HG02870 (cell line): ENCODE results near the gene MRPL1.
A peak's percentile ranks its signal among the peaks of the same experiment; 100 is the strongest.

ENCODE experiments used
- ATAC-seq: cut with Tn5 transposase; IDR thresholded peaks from one replicate; pipeline ENCODE4 v1.9.1; 2021; ENCODE audit warnings: mild to moderate bottlenecking, moderate library complexity; ENCODE audit not compliant: unreplicated experiment

The MRPL1 gene

DNA sequence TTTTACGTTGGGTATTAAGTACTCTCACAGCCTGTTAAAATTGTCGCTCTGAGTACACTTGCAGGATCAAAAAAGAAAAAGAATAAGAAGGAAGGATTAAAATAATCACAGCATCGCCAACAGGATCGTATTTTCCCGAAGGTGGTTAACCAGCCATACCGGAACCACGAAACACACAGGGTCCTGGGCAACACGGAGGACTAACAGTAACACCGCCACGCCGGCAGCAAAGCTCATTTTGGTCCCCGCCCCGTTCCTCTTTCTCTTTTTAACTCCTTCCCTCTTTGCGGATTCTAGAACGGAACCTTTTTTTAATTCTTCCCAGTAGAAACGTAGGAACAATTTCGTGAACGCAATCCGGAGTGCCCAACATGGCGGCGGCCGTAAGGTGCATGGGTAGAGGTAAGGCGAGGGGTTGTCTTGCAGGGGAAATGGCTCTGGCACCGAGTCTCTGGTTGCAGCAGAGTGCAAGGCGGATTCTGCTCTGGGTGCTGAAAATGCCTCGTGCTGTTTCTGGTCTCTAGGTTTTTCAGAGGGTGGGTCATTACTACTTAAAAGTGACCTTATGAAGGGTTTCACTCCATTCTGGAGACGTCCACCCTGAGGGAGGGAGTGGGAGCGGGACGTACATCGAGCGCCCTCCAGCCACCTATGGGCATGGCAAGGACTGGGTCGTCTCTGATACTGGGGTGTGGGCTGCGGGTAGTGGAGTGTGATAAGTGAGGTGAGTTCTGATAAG lies at the start of gene MRPL1:
Gene MRPL1 (plus strand): TSS at position 353 of the 739 bp plus-strand sequence. CDS start 19 bp downstream, at position 372.
- peak; percentile 80 for ATAC-seq

DNA sequence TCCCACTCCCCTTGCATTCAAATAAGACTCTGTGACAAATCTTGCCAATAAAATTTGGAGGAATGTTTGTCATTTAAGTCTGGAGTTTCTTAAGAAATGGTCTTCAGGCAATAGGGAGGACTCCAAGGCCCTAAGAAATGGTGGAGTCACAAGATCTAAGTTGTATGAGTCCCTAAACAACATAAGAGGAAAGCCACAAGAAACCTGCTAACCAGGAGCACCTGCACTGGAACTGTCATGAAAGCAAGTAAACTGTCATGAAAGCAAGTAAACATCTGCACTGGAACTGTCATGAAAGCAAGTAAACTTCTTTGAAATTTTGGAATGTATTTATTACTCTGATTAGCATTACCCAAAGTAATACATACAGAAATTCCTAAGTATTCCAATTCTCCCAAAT lies 47.0 kb upstream of the MRPL1 start:
- no peak for ATAC-seq

DNA sequence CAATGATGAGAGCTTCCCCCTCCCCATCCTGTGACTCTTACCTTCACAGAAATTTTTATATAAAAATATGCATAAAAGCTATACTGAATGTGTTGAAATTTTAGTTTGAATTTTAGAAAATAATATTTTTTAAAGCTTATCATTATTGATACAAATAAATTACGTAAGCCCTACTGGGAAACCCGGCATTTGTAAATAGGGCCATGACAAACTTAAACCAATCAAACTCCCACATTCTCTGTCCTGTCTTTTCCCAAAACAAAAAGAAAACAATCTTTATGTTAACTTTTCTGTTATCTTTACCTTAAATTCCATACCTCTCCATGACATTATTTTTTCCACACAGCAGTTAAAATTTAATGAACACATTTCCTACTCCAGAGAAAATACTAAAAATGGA lies 46.1 kb upstream of the MRPL1 start:
- no peak for ATAC-seq

DNA sequence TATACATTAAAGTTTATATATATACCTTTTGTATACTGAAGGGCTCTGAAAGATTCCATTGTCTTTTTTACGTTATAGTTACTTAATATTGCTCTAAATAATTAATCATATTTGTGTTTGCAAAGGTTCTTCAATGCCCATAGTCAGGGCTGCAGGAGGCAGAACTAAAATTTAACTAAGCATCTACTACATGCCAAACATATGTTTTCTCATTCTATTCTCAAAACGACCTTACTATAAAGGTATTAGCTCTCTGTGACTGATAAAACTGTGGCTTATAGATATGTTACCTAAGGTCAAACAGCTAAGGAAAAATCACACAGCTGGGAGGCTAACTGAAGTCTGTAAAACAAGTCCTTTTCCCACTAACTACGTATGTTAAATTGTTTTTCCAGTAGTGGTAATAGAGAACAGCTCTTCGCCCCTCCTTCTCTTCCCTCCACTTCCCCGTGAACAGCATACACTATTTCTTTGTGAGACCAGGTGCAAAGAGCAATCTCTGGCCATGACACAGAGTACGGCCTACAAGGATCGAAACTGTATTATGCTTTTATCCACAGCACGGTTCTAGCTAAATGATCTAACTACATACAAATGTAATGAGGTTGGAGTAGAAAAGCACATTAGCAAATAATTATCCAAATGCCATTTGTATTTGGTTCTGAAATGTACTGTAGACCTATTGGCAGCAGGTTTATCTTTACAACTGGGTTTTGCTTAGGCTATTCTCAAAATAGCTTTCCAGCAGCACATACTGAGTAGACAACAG lies 45.1 kb upstream of the MRPL1 start:
- ATAC-seq, result no peak

DNA sequence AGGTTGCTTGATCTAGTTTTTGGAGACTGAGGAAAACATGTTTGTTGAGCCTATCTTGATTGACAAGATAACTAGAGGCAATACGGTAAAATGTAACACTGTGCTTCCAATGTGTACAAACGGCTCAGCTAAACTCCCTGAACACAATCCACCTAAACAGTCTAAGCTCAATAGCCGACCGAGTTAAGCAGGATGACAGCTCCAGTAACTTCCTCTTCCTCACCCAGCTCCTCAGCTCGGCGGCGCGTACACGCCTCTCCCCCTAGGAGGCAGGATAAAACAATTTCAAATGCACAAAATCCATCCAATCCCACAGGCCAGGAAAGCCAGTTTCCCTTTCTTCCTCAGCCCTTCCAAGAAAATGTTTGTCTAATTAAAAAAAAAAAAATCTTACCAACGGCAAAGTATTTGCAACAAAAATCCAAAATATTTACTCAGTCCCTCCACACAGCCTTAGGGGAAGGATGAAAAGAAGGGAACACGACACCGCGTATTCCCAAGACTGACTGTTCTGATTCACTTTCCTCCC lies 44.5 kb upstream of the MRPL1 start:
- peak; percentile 25 for ATAC-seq

DNA sequence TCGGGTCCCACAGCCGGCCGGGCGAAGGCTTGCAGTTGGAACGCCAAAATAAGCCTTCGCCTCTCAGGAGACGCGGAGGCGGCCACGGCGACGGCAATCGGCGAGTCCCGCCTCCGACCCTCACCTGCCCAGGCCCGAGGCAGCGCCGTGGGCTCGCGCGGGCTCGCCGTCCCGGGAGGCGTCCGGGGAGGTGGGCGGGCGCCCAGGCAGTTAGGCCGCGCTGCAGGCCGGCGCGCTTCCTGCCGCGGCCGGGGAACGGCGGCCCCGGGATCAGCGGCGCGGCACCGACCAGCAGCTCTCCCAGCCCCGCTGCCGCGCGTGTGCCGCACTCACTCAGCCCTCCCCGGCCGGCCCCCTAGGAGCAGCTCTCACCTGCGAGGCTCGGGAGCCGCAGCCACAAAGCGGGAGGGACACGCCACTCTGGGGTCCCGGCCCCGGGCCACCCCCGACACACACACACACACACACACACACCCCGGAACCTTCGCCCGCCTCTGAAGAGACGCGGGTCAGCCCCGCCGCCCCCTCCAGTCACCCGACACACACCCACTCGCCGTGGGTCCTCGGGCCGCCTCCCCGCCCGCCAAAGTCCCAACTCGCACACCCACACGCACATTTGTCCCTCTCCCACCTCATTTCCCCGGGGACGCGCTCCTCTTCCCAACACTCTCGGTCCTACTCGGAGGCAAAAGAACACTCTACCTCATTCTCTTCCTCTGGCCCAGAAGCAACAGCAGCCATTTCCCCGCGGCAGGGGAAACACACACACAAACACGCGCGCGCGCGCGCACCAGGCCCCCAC lies 43.8 kb upstream of the MRPL1 start, which contains the start of gene CNOT6L:
Gene CNOT6L (minus strand): TSS at position 767 of the 802 bp plus-strand sequence. CDS start 60 bp downstream, at position 707.
- ATAC-seq, result no peak

DNA sequence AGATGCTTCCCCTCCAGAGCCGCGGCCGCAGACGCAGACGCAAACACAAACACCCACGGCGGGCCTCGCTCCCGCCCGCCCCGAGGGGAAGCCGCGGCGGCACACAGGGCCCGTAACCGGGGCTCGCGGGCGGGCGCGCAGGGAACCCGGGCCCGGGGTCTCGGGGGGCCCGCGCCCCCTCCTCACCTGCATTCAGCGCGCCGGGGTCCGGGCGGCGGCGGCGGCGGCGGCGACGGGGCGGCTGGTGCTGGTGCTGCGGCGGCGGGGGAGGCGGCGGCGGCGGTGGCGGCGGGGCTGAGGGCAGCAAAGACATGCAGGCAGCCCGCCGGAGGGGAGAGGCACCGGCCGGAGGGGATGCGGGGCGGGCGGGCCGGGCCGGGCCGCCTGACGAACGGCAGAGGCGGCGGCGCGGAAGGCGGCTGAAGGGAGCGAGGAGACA lies 43.2 kb upstream of the MRPL1 start:
- peak; percentile 8 for ATAC-seq

DNA sequence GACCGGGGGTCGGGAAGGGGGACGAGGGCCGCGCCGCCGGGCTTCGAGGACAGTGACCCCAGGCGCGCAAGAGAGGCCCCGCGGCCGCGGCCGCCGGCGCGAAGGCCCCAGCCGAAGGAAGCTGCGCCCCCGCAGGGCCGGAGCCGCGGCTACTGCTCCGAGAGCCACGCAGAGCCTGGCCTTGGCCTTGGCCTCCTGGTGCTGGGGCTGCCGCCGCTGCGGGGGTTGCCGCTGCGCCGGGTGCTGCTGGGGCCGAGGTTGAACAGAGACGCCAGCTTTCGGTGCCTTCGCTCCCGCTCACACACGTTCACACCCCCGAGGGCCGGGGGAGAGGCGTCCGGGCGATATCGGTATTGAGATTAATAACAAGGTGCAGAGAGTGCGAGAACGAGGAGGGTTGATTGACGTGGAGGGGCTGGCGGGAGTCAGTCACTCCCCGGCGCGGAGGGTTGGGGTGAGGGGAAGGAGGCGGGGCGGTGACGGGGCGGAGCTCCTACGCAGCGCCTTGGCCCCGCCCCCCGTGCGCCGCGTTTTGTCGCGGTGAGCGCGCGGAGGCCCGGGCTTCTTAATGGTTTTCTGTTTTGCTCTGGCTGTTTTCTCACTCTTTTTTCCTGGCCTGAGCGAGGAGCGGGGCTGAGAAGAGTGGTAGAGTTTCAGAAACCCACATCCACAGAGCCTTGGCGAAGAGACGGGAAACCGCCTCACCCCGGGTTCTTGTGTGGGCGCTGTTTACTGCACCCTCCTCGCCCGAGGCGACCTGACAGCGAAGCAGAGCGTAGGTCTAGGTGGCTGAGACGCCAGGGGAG lies 42.6 kb upstream of the MRPL1 start:
- ATAC-seq, result peak; percentile 68

DNA sequence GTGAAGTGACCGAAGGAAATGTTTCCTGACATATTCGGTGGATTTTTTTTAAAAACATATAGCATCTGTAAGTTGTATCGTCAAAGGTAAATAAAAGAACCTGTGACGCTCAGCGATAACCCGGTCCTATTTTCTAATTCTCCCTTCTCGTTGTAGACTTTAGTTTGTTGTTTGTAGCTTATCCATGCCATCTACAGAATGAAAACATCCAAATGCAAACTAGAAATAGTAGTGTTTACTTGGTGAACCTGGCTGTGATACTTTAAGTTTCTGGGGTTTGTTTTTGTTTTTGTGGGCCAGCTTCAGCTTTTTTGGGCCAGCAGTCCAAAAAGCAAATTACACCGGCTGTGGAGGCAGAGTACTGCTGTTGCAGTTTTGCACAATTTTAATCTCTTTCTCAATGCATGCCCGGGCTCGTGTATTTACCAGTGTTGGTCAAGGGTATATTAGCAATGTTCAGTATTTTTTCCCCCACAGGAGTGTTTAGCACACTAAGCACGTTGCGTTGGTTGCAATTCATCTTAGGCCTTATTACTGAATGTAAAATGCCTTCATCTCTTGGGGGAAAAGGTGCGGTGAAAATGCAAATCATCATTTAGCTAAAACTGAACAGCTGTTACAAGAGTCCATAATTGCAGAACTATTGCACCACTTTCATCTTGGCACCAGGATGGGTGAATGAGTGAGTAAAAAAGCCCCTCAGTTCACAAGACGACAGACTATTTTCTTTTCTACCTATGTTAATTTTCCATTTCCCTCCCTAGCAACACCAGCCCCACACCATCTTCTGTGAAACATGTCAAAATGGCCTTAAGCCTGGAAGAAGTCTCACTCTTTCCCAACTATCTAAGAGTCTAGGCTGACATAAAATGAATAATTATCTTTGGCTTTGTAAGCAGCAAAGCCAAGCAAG lies 41.7 kb upstream of the MRPL1 start:
- no peak for ATAC-seq

DNA sequence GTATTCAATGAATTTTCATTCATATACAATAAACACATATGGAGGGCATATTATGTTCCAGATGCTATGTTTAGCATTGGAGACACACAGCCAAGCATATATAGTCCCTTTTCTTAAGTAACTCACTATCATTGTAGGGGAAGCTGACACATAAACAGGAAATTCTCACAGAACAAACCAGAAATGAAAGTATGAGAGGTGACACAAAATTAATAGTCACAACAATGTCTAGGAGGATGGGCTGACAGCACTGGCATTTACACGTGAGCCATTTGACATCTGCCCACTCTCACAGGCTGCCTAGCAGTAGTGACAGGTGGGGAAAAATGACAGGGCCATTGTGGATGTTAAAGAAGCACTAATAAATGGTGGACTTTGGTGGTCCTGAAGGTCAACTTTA lies 40.9 kb upstream of the MRPL1 start:
- ATAC-seq, result no peak

DNA sequence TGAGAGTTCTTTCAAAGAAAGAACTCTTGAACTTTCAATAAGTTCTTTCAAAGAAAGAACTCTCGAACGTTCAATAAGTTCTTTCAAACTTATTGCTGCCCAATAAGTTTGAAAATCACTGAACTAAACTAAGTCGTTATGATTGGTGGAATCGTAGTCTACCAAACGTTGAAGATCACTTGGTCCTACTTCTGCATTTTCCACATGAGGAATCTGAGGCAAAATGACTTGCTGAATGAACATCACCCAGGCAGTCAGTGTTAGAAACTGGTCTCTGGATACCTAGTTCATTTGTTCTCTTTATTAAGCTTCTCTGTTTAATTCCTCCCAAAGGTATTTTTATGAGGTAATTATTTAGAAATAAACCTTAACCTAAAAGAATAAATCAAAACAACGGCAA lies 36.4 kb upstream of the MRPL1 start:
- no peak for ATAC-seq

DNA sequence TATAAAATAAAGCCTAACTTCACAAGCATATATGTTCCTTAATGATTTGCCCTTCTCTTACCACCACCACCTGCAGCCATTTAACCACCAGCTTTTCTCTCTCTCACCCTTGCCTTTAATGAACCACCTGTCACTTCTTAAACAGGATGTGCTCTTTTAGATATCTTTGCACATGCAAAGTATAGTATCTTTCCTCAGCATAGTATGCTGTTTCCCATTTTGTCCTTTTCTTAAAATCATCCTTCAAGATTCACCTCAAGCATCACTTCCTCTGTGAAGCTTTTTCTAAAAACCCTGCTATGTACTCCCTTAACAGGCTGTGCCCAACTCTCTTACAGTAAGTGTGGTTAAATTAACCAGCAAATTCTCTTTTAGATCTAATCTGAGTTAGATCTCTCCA lies 35.3 kb upstream of the MRPL1 start:
- ATAC-seq, result peak; percentile 67

DNA sequence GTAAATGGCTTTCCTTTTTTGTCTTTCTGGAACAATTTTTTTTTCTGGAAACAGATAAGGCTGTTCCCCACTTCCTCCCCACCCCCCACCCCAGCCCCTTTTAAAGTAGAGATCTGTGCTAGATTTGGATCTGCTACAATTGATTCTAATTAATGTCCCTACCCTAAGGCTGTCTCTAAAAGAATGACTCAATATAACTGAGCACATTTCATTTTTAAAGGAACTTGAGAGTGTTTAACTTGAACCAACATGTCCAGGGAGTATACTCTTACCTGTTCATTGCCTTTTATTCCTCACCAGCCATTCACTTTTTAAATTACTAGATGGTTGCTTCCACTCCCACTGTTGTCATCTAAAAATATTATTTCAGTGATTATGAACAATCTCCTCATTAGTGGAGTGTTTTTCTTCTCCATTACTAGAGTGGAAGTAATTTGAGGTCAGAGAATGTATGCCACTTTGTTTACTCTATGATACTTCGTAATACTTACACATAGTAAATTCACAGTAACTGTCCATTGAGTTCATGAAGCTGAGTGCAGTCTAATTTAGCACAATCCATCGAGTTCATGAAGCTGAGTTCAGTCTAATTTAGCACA lies 29.4 kb upstream of the MRPL1 start:
- ATAC-seq, result no peak

DNA sequence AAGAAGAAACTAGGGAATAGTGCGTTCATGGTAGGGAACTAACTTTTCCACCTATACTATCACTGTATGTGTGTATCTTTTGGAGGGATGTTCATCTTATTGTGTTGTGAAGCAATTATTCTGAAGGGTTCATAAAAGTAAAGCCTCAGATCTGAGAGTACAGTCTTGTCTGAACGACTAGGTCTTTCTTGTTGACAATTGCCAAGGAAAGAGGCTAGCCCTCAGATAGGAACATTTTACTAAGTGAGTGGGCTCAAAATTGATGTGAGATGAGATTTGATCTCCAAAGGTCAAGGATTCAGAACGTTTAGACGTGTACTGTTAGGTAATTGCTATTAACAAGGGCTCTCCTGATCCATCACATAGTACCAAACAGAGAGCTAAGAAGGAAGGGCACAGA lies 28.2 kb upstream of the MRPL1 start:
- ATAC-seq, result no peak

DNA sequence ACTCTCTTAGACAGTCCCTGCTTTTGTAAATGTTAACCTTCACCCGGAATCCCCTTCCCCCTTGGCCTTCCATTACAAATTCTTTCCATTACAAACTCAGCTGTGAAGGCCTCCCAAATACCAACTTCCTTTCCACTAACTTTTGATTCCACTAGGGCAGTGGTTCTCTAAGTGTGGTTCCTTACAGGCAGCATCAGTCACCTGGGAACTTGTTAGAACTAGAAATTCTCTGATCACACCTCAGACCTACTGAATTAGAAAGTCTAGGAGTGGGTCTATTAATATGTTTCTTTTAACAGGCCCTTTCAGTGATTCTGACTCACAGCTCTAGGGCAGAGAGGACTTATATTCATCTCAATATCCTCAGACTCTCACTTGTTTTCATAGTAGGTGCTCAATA lies 19.0 kb upstream of the MRPL1 start:
- no peak for ATAC-seq

DNA sequence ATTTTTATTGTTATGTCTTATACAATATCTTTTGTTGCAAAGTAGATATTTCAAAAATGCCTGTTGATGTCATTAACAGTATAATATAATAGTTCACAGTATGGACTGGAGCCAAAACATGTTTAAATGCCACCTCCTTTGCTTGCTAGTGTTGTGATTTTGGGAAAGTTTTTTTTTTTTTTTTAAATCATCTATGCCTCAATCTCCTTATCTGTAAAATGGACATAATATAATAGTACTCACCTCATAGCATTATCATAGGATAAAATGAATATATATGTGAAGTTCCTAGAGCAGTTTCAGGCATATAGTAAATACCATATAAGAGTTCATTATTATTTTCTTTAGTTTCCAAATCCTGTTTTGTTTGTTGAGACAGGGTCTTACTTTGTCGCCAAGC lies 18.3 kb upstream of the MRPL1 start:
- no peak for ATAC-seq

DNA sequence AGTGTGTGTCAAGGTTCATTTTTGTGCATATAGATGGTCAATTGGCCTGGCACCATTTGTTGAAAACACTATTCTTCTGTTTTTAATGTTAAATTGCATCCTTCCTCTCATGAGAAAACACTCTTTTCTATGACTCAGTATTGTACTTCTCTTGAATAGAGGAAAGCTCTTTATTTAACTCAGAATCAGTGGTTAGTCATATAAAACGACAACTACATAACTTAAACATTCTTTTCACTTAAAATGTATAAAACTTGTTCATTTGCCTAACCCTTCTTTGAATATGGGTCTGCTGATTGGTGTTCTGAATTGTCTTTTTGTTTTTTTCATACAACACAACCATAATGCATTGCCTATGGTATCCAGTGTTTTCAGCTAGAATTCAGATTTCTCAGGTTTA lies 17.2 kb upstream of the MRPL1 start:
- no peak for ATAC-seq

DNA sequence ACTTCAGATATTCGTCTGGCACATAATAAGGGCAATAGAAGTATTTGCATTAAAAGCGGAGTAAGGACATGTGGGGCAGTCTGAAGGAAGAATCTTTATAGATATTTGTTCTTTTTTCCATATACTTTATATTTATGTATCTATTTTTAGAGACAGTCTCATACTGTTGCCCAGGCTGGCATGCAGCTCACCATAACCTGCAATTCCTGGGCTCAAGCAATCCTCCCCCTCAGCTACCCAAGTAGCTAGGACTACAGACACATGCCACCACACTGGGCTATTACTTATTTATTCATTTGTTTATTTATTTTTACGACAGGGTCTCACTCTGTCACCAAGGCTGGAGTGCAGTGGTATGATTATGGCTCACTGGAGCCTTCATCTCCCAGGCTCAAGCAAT lies 16.7 kb upstream of the MRPL1 start:
- ATAC-seq, result no peak

DNA sequence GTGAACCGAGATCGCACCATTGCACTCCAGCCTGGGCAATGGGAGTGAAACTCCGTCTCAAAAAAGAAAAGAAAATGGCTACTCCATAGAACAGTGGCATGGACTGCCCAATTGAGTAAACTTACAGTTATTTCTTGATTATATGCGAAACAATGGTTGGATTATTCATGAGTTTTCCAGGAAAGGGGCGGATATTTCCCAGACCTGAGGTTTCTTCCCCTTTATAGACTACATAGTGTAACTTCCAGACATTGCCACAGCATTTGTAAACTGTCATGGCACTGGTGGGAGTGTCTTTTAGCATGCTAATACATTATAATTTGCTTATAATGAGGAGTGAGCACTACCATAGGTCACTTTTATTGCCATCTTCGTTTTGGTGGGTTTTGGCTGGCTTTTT lies 14.1 kb upstream of the MRPL1 start:
- ATAC-seq, result no peak
